Measurements from ENCODE around the gene KIF2C.
A peak's percentile ranks its signal among the peaks of the same experiment; 100 is the strongest.

KIF2C gene

GRCh38 chr1:44719318-44719717 is 20.3 kb upstream of the KIF2C start:
- Histone ChIP-seq H3K4me1 (ENCODE audit: low read depth, poor library complexity, severe bottlenecking) (peaks cover 66% of the 10 kb centered on the region), H3K4me2 (no peak overlapping the region)
- no peak for TF ChIP-seq CTCF (conservative IDR thresholded peaks at IDR 0.05; ENCODE audit: low read depth, low read length)

GRCh38 chr1:44720281-44720680 is 19.4 kb upstream of the KIF2C start:
- H3K79me2 ChIP-seq (ENCODE audit: insufficient read depth, low read depth), result no peaks in the 10 kb centered on the region
- no peak overlapping the region; the same call in 1 of the 2 replicates for H3K27ac ChIP-seq
- H3K36me3 ChIP-seq (ENCODE audit: insufficient read depth), result no peaks in the 10 kb centered on the region
- H2AFZ ChIP-seq (ENCODE audit: low read depth), result no peak overlapping the region
- no peaks in the 10 kb centered on the region for H4K20me1 ChIP-seq (ENCODE audit: insufficient read depth)
- TF ChIP-seq CTCF (conservative IDR thresholded peaks at IDR 0.05; ENCODE audit: low read depth, low read length), result no peak
- H3K9ac ChIP-seq, result no peak overlapping the region
- no peak overlapping the region for H3K4me2 ChIP-seq
- H3K27me3 ChIP-seq (ENCODE audit: insufficient read depth, low read depth), result no peaks in the 10 kb centered on the region
- H3K4me3 ChIP-seq (IDR thresholded peaks at IDR 0.05; ENCODE audit: insufficient read depth, low read depth, low read length), result no peak overlapping the region
- peaks cover 58% of the 10 kb centered on the region for H3K4me1 ChIP-seq (ENCODE audit: low read depth, poor library complexity, severe bottlenecking)

More at GRCh38 chr1:44719318-44719717, 20.3 kb upstream of the KIF2C start:
- H3K27ac ChIP-seq, result no peak overlapping the region
- H4K20me1 ChIP-seq (ENCODE audit: insufficient read depth), result no peaks in the 10 kb centered on the region
- no peaks in the 10 kb centered on the region for H3K27me3 ChIP-seq (ENCODE audit: insufficient read depth, low read depth)
- H2AFZ ChIP-seq (ENCODE audit: low read depth), result no peak overlapping the region
- no peaks in the 10 kb centered on the region for H3K36me3 ChIP-seq (ENCODE audit: insufficient read depth)
- H3K4me3 ChIP-seq (IDR thresholded peaks at IDR 0.05; ENCODE audit: insufficient read depth, low read depth, low read length), result no peak overlapping the region
- H3K79me2 ChIP-seq (ENCODE audit: insufficient read depth, low read depth), result no peaks in the 10 kb centered on the region
- no peak overlapping the region for H3K9ac ChIP-seq

- H3K27me3 ChIP-seq (ENCODE audit: insufficient read depth, low read depth), result no peaks in the 10 kb centered on the region
- H3K27ac ChIP-seq, result peak overlapping the region; percentile 87
- H3K4me3 ChIP-seq (IDR thresholded peaks at IDR 0.05; ENCODE audit: insufficient read depth, low read depth, low read length), result no peak overlapping the region
- H3K79me2 ChIP-seq (ENCODE audit: insufficient read depth, low read depth), result no peaks in the 10 kb centered on the region
- no peaks in the 10 kb centered on the region for H4K20me1 ChIP-seq (ENCODE audit: insufficient read depth)
- H3K36me3 ChIP-seq (ENCODE audit: insufficient read depth), result no peaks in the 10 kb centered on the region
- peaks cover 50% of the 10 kb centered on the region for H3K4me1 ChIP-seq (ENCODE audit: low read depth, poor library complexity, severe bottlenecking)
- peak overlapping the region; percentile 42 for H2AFZ ChIP-seq (ENCODE audit: low read depth)
- peak overlapping the region; percentile 6; the same call in 1 of the 2 replicates for H3K4me2 ChIP-seq
- no peak for TF ChIP-seq CTCF (conservative IDR thresholded peaks at IDR 0.05; ENCODE audit: low read depth, low read length)
- peak overlapping the region; percentile 55; the same call in 1 of the 2 replicates for H3K9ac ChIP-seq
Measured at GRCh38 chr1:44721485-44722361, 17.9 kb upstream of the KIF2C start.

GRCh38 chr1:44723064-44723463 is 16.6 kb upstream of the KIF2C start:
- H3K27ac ChIP-seq, result no peak overlapping the region
- no peak overlapping the region for H3K4me2 ChIP-seq
- peaks cover 36% of the 10 kb centered on the region for H3K4me1 ChIP-seq (ENCODE audit: low read depth, poor library complexity, severe bottlenecking)
- no peak overlapping the region for H3K4me3 ChIP-seq (IDR thresholded peaks at IDR 0.05; ENCODE audit: insufficient read depth, low read depth, low read length)
- no peak overlapping the region for H3K9ac ChIP-seq
- TF ChIP-seq CTCF (conservative IDR thresholded peaks at IDR 0.05; ENCODE audit: low read depth, low read length), result no peak
- H2AFZ ChIP-seq (ENCODE audit: low read depth), result no peak overlapping the region
- no peaks in the 10 kb centered on the region for H3K27me3 ChIP-seq (ENCODE audit: insufficient read depth, low read depth)
- H3K36me3 ChIP-seq (ENCODE audit: insufficient read depth), result no peaks in the 10 kb centered on the region
- no peaks in the 10 kb centered on the region for H4K20me1 ChIP-seq (ENCODE audit: insufficient read depth)
- H3K79me2 ChIP-seq (ENCODE audit: insufficient read depth, low read depth), result no peaks in the 10 kb centered on the region

All from KMS-11 (cell line).